Kidney (tissue), 14 donors: ENCODE results near the gene KIAA0825. TPM values are rescaled to one million over a fixed set of nuclear protein-coding genes. Genes with fewer than 3 reads are reported as not detected.

Source experiments
- DNase-seq, 5 donors: peaks; one replicate each; pipeline ENCODE4 v3.0.0-alpha.2; 2013 to 2020
- FAIRE-seq: peaks from 2 replicates; lab custom pipeline; 2012; peaks lifted over from hg19 to GRCh38; lab: Jason Lieb, UNC
- H3K27ac ChIP-seq, 2 donors: one replicate each; pipeline ENCODE4 v1.7.0; 2013; ENCODE audit warnings: low read depth in 2 of 2, low read length in 2 of 2, inconsistent platforms in 1 of 2
- H3K27me3 ChIP-seq: one replicate; pipeline ENCODE4 v1.7.1; 2013; ENCODE audit warnings: low read length, inconsistent platforms; ENCODE audit not compliant: control insufficient read depth, insufficient read depth
- H3K36me3 ChIP-seq, 3 donors: one replicate each; pipeline versions ENCODE4 v1.7.0 to v1.7.1; 2013; ENCODE audit warnings: low read length in 3 of 3, control low read depth in 1 of 3, inconsistent platforms in 1 of 3; ENCODE audit not compliant: insufficient read depth in 3 of 3, control insufficient read depth in 2 of 3
- H3K4me1 ChIP-seq, 3 donors: one replicate each; pipeline versions ENCODE4 v1.7.0 to v1.7.1; 2013; ENCODE audit warnings: low read length in 3 of 3, inconsistent platforms in 1 of 3, low read depth in 1 of 3; ENCODE audit not compliant: control insufficient read depth in 2 of 3, insufficient read depth in 2 of 3
- H3K4me3 ChIP-seq, 3 donors: one replicate each; pipeline versions ENCODE4 v1.7.0 to v1.8.1; 2013; ENCODE audit warnings: low read length in 3 of 3, control low read depth in 1 of 3, inconsistent platforms in 1 of 3
- H3K9ac ChIP-seq, 3 donors: one replicate each; pipeline versions ENCODE4 v1.7.0 to v1.7.1; 2013; ENCODE audit warnings: low read length in 3 of 3, control low read depth in 1 of 3, inconsistent platforms in 1 of 3
- H3K9me3 ChIP-seq, 3 donors: one replicate each; pipeline versions ENCODE4 v1.7.0 to v1.7.1; 2013; ENCODE audit warnings: low read length in 3 of 3, control low read depth in 1 of 3, inconsistent platforms in 1 of 3; ENCODE audit not compliant: control insufficient read depth in 2 of 3, insufficient read depth in 1 of 3
- intact Hi-C: fragments of 100-400 bp; cut with DNase I; formaldehyde crosslinking; loops from one replicate; pipeline ENCODE4 v1.11.1; 2022
- polyA plus RNA-seq: library from polyadenylated mRNA; stranded (reverse); fragments of 350-450 nt; fragmentation: Illumina TruSeq; extraction: RNeasy Lipid Tissue Mini Kit (QIAGEN cat#74804); gene quantifications from one replicate; pipeline ENCODE4 v1.2.3, GENCODE V29; 2014; ENCODE audit warnings: low read depth, low replicate concordance; ENCODE audit not compliant: insufficient read depth
- total RNA-seq: library from RNA; stranded (reverse); fragmentation: NEBNext Ultra II Directional; extraction: Animal tissue kit (Norgen Biotek cat#: 25700); gene quantifications from one replicate; pipeline ENCODE4 v1.2.1, GENCODE V29; 2021
- TF ChIP-seq, protein P1 (sequence below): IDR thresholded peaks from 3 replicates; pipeline ENCODE4 v1.5.1; 2012; ENCODE audit warnings: mild to moderate bottlenecking, moderate library complexity, borderline replicate concordance; ENCODE audit not compliant: insufficient read depth; ENCODE audit errors: extremely low read depth
- donor health status: control.
- donor health status: control.
- donor health status: control.
- donor health status: control.
- donor health status: control.
- donor health status: DM: yes; HTN: yes; CAD: no.
- donor health status: Normal renal cell carcinoma (clear cell type).

The KIAA0825 gene
- total and polyA plus RNA-seq, 2 donors from 2014 or later = 0.80 to 5.4 TPM

DNA sequence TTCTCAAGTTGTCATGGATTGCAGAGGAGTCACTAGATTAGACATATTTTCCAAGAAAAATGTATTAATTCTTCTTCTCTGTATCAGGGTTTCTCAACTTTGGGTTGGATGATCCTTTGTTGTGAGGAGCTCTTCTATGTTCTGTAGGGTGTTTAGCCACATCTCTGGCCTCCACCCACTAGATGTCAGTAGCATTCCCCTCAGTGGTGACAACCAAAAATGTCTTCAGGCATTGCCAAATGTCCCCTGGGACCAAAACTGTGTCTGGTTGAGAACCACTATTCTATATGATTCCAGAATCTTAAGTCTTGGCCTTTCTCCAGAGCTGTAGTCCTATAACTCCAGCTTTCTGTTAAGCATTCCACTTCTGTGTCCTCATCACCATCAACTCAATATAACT lies 220.9 kb downstream of the KIAA0825 start:
- Histone ChIP-seq H3K36me3 (no peaks in the 10 kb centered on the region), H3K9me3 (no peaks in the 10 kb centered on the region), H3K27ac (no peak overlapping the region), H3K4me3 (no peak overlapping the region), H3K4me1 (no peaks in the 10 kb centered on the region), H3K27me3 (no peaks in the 10 kb centered on the region), H3K9ac (no peak overlapping the region)
- intact Hi-C loops = no loop called here
- TF ChIP-seq, protein P1, sequence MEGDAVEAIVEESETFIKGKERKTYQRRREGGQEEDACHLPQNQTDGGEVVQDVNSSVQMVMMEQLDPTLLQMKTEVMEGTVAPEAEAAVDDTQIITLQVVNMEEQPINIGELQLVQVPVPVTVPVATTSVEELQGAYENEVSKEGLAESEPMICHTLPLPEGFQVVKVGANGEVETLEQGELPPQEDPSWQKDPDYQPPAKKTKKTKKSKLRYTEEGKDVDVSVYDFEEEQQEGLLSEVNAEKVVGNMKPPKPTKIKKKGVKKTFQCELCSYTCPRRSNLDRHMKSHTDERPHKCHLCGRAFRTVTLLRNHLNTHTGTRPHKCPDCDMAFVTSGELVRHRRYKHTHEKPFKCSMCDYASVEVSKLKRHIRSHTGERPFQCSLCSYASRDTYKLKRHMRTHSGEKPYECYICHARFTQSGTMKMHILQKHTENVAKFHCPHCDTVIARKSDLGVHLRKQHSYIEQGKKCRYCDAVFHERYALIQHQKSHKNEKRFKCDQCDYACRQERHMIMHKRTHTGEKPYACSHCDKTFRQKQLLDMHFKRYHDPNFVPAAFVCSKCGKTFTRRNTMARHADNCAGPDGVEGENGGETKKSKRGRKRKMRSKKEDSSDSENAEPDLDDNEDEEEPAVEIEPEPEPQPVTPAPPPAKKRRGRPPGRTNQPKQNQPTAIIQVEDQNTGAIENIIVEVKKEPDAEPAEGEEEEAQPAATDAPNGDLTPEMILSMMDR = no peak
- no peak for FAIRE-seq
- DNase-seq = no peak

DNA sequence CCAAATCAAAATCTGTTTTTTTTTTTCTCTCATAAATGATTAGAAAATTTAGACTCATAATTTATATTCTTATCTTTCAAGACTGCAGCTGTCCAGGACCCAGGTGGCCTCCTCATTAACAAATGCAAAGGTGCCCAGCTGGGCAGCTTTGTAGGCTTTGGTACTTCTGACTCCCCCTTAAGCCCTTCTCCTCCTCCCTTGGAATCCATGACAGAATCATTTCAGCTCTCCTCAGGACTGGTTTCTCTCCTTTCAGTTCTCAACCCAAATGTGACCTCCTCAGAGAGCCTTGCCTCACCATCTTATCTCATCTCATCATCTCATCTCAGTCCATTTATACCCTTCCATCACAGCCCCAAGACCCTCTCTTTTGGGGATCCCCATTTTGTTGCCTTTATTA lies 221.7 kb downstream of the KIAA0825 start:
- TF ChIP-seq, protein P1 = no peak
- intact Hi-C loops = no loop called here
- DNase-seq = no peak
- Histone ChIP-seq H3K36me3 (no peaks in the 10 kb centered on the region), H3K9ac (no peak overlapping the region), H3K9me3 (no peaks in the 10 kb centered on the region), H3K27me3 (no peaks in the 10 kb centered on the region), H3K4me3 (no peak overlapping the region), H3K27ac (no peak overlapping the region), H3K4me1 (no peaks in the 10 kb centered on the region)
- no peak for FAIRE-seq

DNA sequence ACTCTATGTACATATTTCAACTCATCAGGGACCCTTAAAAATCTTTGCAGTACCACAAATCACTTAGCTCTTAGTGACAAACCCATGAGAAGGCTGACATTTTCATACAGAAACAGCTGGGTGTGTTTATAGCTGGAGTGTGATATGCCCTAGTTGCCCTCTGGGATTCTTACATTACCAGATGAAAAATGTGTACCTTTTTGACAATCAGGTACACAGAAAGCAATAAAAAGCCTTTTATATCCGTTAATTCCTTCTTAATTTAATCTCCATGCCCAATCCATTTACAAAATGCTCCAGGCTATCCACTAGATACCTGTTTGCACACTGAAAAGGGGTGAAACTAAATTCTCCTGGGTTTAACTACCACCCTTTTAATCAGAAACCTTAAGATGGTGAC lies 222.9 kb downstream of the KIAA0825 start:
- no peaks in the 10 kb centered on the region for H3K4me1 ChIP-seq
- no peaks in the 10 kb centered on the region for H3K9me3 ChIP-seq
- TF ChIP-seq, protein P1 = no peak
- FAIRE-seq (no peak), DNase-seq (no peak)
- H3K27ac ChIP-seq = no peak overlapping the region
- H3K36me3 ChIP-seq = no peaks in the 10 kb centered on the region
- H3K4me3 ChIP-seq = no peak overlapping the region
- H3K9ac ChIP-seq = no peak overlapping the region
- no peaks in the 10 kb centered on the region for H3K27me3 ChIP-seq
- intact Hi-C loops = no loop called here

DNA sequence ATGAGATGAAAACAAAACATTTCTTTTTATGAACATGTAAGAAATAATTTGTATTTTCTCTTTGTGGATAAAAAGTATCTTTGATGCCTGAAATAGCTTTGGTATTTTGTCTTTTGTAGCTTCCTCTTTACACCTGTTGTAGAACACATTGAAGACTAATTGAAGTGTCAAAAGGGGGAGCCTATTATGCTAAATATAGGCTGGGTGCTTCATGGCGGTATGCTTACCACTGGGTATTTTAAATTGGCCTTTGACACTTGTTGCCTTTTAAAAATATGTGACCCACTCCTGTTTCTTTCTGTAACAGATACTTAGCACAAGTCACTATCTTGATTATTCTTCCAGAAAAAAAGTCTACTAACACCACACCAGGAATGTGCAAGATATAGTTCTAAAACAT lies 226.4 kb downstream of the KIAA0825 start:
- Histone ChIP-seq H3K4me3 (no peak overlapping the region), H3K4me1 (no peaks in the 10 kb centered on the region), H3K27me3 (no peaks in the 10 kb centered on the region), H3K9ac (no peak overlapping the region), H3K27ac (no peak overlapping the region), H3K36me3 (no peaks in the 10 kb centered on the region), H3K9me3 (no peaks in the 10 kb centered on the region)
- intact Hi-C loops = no loop called here
- DNase-seq (no peak), FAIRE-seq (no peak)
- TF ChIP-seq, protein P1 = no peak
